GM23338 (cell line): ENCODE measurements around the gene ZFPL1. TPM values are rescaled to one million over a fixed set of nuclear protein-coding genes. Genes with fewer than 3 reads are reported as not detected.

Experiments
- ATAC-seq: fragments of 200-7000 bp; cut with Tn5 transposase; 3 replicates; pipeline ENCODE4 v1.9.1; 2020
- DNase-seq: peaks from one replicate; pipeline ENCODE4 v3.0.0-alpha.2; 2015; ENCODE audit warnings: low spot score
- H2AFZ ChIP-seq: fragments of 200-600 bp; sonication (generic); 2 replicates; pipeline ENCODE4 v1.8.0; 2016; ENCODE audit warnings: antibody characterized with exemption, mild to moderate bottlenecking, moderate library complexity
- H3F3A ChIP-seq: fragments of 200-600 bp; sonication (generic); replicated peaks from 2 replicates; pipeline ENCODE4 v1.8.0; 2017; ENCODE audit warnings: antibody characterized with exemption, mixed run types, low read depth
- H3K27ac ChIP-seq: fragments of 200-600 bp; sonication (generic); 2 replicates; pipeline ENCODE4 v1.6.1; 2016; ENCODE audit warnings: low read depth
- H3K27me3 ChIP-seq: fragments of 200-600 bp; sonication (generic); 2 replicates; pipeline ENCODE4 v1.8.0; 2016; ENCODE audit warnings: mild to moderate bottlenecking, mixed run types, moderate library complexity; ENCODE audit not compliant: insufficient read depth
- H3K36me3 ChIP-seq: fragments of 200-600 bp; sonication (generic); 2 replicates; pipeline ENCODE4 v1.8.0; 2016; ENCODE audit warnings: mild to moderate bottlenecking; ENCODE audit not compliant: insufficient read depth
- H3K4me1 ChIP-seq: fragments of 200-600 bp; sonication (generic); 2 replicates; pipeline ENCODE4 v1.8.0; 2016; ENCODE audit warnings: mild to moderate bottlenecking, moderate library complexity; ENCODE audit not compliant: insufficient read depth
- H3K4me2 ChIP-seq: fragments of 200-600 bp; sonication (generic); 2 replicates; pipeline ENCODE4 v1.7.1; 2017; ENCODE audit warnings: mixed run types
- H3K4me3 ChIP-seq: fragments of 200-600 bp; sonication (generic); 2 replicates; pipeline ENCODE4 v1.6.1; 2016; ENCODE audit warnings: mixed run types
- H3K79me2 ChIP-seq: fragments of 200-600 bp; sonication (generic); replicated peaks from 2 replicates; pipeline ENCODE4 v1.8.0; 2017; ENCODE audit warnings: mild to moderate bottlenecking; ENCODE audit not compliant: insufficient read depth
- H3K9me2 ChIP-seq: fragments of 200-600 bp; sonication (generic); 2 replicates; pipeline ENCODE4 v1.8.0; 2017; ENCODE audit not compliant: insufficient read depth
- H4K20me1 ChIP-seq: fragments of 200-600 bp; sonication (generic); replicated peaks from 2 replicates; pipeline ENCODE4 v1.8.0; 2017; ENCODE audit warnings: mild to moderate bottlenecking; ENCODE audit not compliant: insufficient read depth
- H3K27ac Mint-ChIP-seq: 2 replicates; pipeline ENCODE4 v1.8.0; 2020; ENCODE audit warnings: inconsistent platforms, mild to moderate bottlenecking, moderate library complexity, mixed read lengths
- H3K27me3 Mint-ChIP-seq: 3 replicates; pipeline ENCODE4 v1.8.0; 2022; ENCODE audit warnings: low read depth, mild to moderate bottlenecking, moderate library complexity, mixed read lengths, inconsistent platforms; ENCODE audit not compliant: insufficient read depth, poor library complexity
- H3K36me3 Mint-ChIP-seq: 3 replicates; pipeline ENCODE4 v1.8.0; 2021; ENCODE audit warnings: low read depth, mild to moderate bottlenecking, inconsistent platforms, moderate library complexity, mixed read lengths
- H3K4me1 Mint-ChIP-seq: 3 replicates; pipeline ENCODE4 v1.8.0; 2020; ENCODE audit warnings: mild to moderate bottlenecking, inconsistent platforms, mixed read lengths
- H3K4me3 Mint-ChIP-seq: 3 replicates; pipeline ENCODE4 v1.8.0; 2021; ENCODE audit warnings: moderate library complexity, mild to moderate bottlenecking, inconsistent platforms, mixed read lengths
- H3K9me3 Mint-ChIP-seq: 3 replicates; pipeline ENCODE4 v1.8.0; 2020; ENCODE audit warnings: moderate library complexity, mild to moderate bottlenecking, inconsistent platforms, mixed read lengths
- ETS1 ChIP-seq: IDR thresholded peaks from 2 replicates; pipeline ENCODE4 v1.6.1; 2016; ENCODE audit warnings: antibody characterized with exemption
- EZH2 ChIP-seq: fragments of 200-600 bp; sonication (generic); IDR thresholded peaks from one replicate; pipeline ENCODE4 v1.8.0; 2017; ENCODE audit warnings: antibody characterized with exemption, mild to moderate bottlenecking, low read depth; ENCODE audit not compliant: unreplicated experiment
- NANOG ChIP-seq: IDR thresholded peaks from 2 replicates; pipeline ENCODE4 v1.6.1; 2016; ENCODE audit warnings: antibody characterized with exemption, borderline replicate concordance
- REST ChIP-seq: IDR thresholded peaks from one replicate; pipeline ENCODE4 v1.6.1; 2018; ENCODE audit warnings: antibody characterized with exemption; ENCODE audit not compliant: unreplicated experiment
- STAT1 ChIP-seq: IDR thresholded peaks from one replicate; pipeline ENCODE4 v1.6.1; 2016; ENCODE audit warnings: antibody characterized with exemption; ENCODE audit not compliant: unreplicated experiment
- ZNF114 ChIP-seq: fragments of 250-450 bp; sonication (Bioruptor Pico); IDR thresholded peaks from 2 replicates; pipeline ENCODE4 v1.5.0; 2020; ENCODE audit warnings: mild to moderate bottlenecking, moderate library complexity
- ZNF331 ChIP-seq: fragments of 250-450 bp; sonication (Bioruptor Pico); IDR thresholded peaks from 2 replicates; pipeline ENCODE4 v1.5.0; 2020; ENCODE audit warnings: low read depth, mild to moderate bottlenecking, moderate library complexity
- polyA plus RNA-seq: library from polyadenylated mRNA; unstranded; fragments of >200 nt; fragmentation: Nextera tagmentation; extraction: Ambion mirVana; gene quantifications from 2 replicates; pipeline ENCODE4 v1.2.1, GENCODE V29; 2016
- total RNA-seq: library from RNA; depleted of rRNA; stranded (reverse); fragments of >200 nt; shearing (Covaris generic); gene quantifications from 2 replicates; pipeline ENCODE4 v1.2.3, GENCODE V29; 2014
- TF ChIP-seq, protein P1 (sequence below): fragments of 250-450 bp; sonication (Bioruptor Pico); IDR thresholded peaks from 2 replicates; pipeline ENCODE4 v1.5.0; 2020; ENCODE audit warnings: mild to moderate bottlenecking, moderate library complexity
- TF ChIP-seq, protein P2 (sequence below), 2 experiments: fragments of 200-600 bp in 1 of 2; sonication (generic) in 1 of 2; conservative IDR thresholded peaks; 2 replicates each; pipeline versions ENCODE4 v1.5.1 to v1.6.1; 2016 to 2017; ENCODE audit warnings: antibody characterized with exemption in 2 of 2, low read depth in 2 of 2, mild to moderate bottlenecking in 2 of 2, moderate library complexity in 1 of 2

The ZFPL1 gene
- total and polyA plus RNA-seq, 2 experiments from 2014 or later = 26.3 to 26.8 TPM

DNA sequence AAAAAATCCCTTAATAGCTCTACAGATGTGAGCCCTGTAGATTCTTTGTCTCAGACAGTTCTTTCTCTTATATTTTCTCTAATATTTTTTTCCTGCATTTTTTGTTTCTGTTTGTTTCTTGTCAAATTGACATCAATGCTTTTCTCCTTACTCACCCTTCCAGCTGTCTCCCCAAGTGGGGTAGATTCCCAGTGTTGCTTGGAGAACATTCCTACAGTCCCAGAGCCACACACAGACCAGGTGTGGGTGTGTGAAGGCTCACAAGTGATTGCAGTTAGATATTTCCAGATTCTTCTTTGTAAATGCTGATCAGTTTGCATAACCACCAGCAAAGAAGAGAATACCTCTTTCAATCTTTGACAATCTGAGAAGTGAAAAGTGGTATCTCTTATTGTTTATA lies 19.5 kb downstream of the ZFPL1 start:
- 0 out of 2 replicates have a peak, but pooled peaks cover 7% of the 10 kb centered on the region for H3K36me3 ChIP-seq
- H3K27ac Mint-ChIP-seq = no peak overlapping the region
- no peak overlapping the region for H3K27ac ChIP-seq

DNA sequence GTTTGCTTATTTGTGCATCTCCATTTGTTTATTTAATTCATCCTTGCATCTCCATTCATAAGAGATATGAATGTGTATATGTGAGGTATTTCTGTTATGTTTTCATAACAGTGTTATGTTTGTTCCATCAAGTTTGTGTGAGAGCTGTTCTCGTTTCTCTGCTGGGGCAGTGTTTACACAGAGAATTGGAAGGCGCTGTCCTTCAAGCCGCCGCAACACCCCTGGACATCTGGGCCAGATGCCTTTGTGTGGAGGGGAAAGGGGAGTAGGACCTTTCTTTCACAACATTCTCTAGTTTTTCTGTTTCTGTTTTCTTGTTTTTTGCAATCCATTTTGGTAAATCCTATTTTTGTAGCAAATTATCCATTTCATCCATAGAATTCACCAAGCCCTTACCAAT lies 20.6 kb downstream of the ZFPL1 start:
- Mint-ChIP-seq H3K27ac (no peak overlapping the region), H3K4me3 (no peak overlapping the region), H3K9me3 (no peaks in the 10 kb centered on the region; the same call in 1 of the 3 replicates), H3K36me3 (peaks cover 7% of the 10 kb centered on the region; the same call in 1 of the 3 replicates), H3K27me3 (peaks cover 2% of the 10 kb centered on the region), H3K4me1 (no peaks in the 10 kb centered on the region; the same call in 2 of the 3 replicates)
- Histone ChIP-seq H4K20me1 (peaks cover 2% of the 10 kb centered on the region; the same call in 1 of the 2 replicates), H3K27me3 (no peaks in the 10 kb centered on the region), H3K4me2 (no peak overlapping the region), H3K27ac (no peak overlapping the region), H3F3A (0 out of 2 replicates have a peak, but pooled peaks cover under 1% of the 10 kb centered on the region), H2AFZ (no peak overlapping the region), H3K79me2 (peaks cover 20% of the 10 kb centered on the region), H3K36me3 (0 out of 2 replicates have a peak, but pooled peaks cover 7% of the 10 kb centered on the region), H3K9me2 (no peaks in the 10 kb centered on the region), H3K4me1 (no peaks in the 10 kb centered on the region; the same call in 1 of the 2 replicates), H3K4me3 (no peak overlapping the region)
- DNase-seq = no peak
- ATAC-seq = no peak
- TF ChIP-seq, protein P1, sequence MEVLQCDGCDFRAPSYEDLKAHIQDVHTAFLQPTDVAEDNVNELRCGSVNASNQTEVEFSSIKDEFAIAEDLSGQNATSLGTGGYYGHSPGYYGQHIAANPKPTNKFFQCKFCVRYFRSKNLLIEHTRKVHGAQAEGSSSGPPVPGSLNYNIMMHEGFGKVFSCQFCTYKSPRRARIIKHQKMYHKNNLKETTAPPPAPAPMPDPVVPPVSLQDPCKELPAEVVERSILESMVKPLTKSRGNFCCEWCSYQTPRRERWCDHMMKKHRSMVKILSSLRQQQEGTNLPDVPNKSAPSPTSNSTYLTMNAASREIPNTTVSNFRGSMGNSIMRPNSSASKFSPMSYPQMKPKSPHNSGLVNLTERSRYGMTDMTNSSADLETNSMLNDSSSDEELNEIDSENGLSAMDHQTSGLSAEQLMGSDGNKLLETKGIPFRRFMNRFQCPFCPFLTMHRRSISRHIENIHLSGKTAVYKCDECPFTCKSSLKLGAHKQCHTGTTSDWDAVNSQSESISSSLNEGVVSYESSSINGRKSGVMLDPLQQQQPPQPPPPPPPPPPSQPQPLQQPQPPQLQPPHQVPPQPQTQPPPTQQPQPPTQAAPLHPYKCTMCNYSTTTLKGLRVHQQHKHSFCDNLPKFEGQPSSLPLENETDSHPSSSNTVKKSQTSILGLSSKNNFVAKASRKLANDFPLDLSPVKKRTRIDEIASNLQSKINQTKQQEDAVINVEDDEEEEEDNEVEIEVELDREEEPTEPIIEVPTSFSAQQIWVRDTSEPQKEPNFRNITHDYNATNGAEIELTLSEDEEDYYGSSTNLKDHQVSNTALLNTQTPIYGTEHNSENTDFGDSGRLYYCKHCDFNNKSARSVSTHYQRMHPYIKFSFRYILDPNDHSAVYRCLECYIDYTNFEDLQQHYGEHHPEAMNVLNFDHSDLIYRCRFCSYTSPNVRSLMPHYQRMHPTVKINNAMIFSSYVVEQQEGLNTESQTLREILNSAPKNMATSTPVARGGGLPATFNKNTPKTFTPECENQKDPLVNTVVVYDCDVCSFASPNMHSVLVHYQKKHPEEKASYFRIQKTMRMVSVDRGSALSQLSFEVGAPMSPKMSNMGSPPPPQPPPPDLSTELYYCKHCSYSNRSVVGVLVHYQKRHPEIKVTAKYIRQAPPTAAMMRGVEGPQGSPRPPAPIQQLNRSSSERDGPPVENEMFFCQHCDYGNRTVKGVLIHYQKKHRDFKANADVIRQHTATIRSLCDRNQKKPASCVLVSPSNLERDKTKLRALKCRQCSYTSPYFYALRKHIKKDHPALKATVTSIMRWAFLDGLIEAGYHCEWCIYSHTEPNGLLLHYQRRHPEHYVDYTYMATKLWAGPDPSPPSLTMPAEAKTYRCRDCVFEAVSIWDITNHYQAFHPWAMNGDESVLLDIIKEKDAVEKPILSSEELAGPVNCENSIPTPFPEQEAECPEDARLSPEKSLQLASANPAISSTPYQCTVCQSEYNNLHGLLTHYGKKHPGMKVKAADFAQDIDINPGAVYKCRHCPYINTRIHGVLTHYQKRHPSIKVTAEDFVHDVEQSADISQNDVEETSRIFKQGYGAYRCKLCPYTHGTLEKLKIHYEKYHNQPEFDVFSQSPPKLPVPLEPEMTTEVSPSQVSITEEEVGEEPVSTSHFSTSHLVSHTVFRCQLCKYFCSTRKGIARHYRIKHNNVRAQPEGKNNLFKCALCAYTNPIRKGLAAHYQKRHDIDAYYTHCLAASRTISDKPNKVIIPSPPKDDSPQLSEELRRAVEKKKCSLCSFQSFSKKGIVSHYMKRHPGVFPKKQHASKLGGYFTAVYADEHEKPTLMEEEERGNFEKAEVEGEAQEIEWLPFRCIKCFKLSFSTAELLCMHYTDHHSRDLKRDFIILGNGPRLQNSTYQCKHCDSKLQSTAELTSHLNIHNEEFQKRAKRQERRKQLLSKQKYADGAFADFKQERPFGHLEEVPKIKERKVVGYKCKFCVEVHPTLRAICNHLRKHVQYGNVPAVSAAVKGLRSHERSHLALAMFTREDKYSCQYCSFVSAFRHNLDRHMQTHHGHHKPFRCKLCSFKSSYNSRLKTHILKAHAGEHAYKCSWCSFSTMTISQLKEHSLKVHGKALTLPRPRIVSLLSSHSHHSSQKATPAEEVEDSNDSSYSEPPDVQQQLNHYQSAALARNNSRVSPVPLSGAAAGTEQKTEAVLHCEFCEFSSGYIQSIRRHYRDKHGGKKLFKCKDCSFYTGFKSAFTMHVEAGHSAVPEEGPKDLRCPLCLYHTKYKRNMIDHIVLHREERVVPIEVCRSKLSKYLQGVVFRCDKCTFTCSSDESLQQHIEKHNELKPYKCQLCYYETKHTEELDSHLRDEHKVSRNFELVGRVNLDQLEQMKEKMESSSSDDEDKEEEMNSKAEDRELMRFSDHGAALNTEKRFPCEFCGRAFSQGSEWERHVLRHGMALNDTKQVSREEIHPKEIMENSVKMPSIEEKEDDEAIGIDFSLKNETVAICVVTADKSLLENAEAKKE = no peak
- TF ChIP-seq REST (no peak), ETS1 (no peak), ZNF331 (no peak), ZNF114 (CRISPR knock-in tag) (no peak), EZH2 (no peak), STAT1 (no peak)
- TF ChIP-seq, protein P2, sequence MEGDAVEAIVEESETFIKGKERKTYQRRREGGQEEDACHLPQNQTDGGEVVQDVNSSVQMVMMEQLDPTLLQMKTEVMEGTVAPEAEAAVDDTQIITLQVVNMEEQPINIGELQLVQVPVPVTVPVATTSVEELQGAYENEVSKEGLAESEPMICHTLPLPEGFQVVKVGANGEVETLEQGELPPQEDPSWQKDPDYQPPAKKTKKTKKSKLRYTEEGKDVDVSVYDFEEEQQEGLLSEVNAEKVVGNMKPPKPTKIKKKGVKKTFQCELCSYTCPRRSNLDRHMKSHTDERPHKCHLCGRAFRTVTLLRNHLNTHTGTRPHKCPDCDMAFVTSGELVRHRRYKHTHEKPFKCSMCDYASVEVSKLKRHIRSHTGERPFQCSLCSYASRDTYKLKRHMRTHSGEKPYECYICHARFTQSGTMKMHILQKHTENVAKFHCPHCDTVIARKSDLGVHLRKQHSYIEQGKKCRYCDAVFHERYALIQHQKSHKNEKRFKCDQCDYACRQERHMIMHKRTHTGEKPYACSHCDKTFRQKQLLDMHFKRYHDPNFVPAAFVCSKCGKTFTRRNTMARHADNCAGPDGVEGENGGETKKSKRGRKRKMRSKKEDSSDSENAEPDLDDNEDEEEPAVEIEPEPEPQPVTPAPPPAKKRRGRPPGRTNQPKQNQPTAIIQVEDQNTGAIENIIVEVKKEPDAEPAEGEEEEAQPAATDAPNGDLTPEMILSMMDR (conservative IDR thresholded peaks at IDR 0.05; ENCODE audit: low read depth in 2 of 2) = no peak

More for the DNA sequence above, 19.5 kb downstream of the ZFPL1 start:
- Histone ChIP-seq H3K79me2 (peaks cover 29% of the 10 kb centered on the region), H3K9me2 (no peaks in the 10 kb centered on the region), H4K20me1 (peaks cover 2% of the 10 kb centered on the region; the same call in 1 of the 2 replicates), H3K27me3 (no peaks in the 10 kb centered on the region), H3F3A (no peaks in the 10 kb centered on the region), H3K4me3 (no peak overlapping the region), H3K4me1 (no peaks in the 10 kb centered on the region; the same call in 1 of the 2 replicates), H2AFZ (no peak overlapping the region), H3K4me2 (no peak overlapping the region)
- Mint-ChIP-seq H3K36me3 (peaks cover 11% of the 10 kb centered on the region), H3K27me3 (peaks cover 2% of the 10 kb centered on the region), H3K9me3 (no peaks in the 10 kb centered on the region; the same call in 1 of the 3 replicates), H3K4me1 (no peaks in the 10 kb centered on the region; the same call in 2 of the 3 replicates), H3K4me3 (no peak overlapping the region)
- ATAC-seq (no peak), DNase-seq (no peak)
- no peak for TF ChIP-seq NANOG
- no peak for TF ChIP-seq ZNF114 (CRISPR knock-in tag)
